Measurements from ENCODE around the gene CHD1L. TPM values are rescaled to one million over a fixed set of nuclear protein-coding genes. Genes with fewer than 3 reads are reported as not detected.
"Not testable (repeated sequence)": the region's sequence is repeated elsewhere in the genome, so short reads cannot be mapped to it uniquely, and the experiment has no call there.

CHD1L gene
- total RNA-seq: 10 to 100 TPM; 25.7 to 69.0 TPM

DNA sequence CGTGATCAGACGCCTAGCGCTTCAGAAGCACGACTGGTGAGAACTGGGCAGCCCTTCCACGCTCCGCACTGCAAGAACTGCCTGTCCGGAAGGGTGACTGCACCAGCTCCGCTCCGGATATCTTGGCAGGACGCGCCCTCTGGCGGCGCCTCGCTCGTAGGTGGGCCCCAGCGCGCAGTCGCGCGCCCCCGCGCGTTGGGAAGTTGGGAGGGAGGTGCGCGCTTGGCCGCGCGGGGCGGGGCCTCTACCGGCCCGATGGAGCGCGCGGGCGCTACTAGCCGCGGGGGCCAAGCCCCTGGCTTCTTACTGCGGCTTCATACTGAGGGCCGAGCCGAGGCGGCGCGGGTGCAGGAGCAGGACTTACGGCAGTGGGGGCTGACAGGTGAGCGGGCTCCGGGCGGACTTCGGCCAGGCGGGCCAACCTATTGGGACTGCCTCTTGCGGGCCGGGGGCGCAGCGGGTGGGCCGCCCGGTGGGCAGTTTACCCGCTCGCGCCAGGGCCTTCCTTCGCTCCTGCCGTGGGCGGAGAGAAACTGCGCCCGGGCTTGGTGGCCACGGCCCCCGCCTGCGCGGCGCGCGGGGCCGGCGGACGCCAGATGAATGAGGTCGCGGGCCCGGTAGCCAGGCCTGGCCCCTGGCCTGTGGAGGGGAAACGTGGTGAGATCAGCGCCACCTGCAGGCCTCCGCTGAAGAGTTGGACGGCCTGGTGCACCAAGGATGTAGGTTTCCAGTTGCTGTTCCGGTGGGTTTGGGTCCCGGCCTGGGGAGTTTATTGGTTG lies at the start of gene CHD1L:
TSS of gene CHD1L (plus strand) at position 236 of the 779 bp plus-strand sequence. CDS start at position 256, 20 bp downstream.
- Mint-ChIP-seq H3K27ac (peak within 1 kb of the TSS; percentile 57 to 85), H3K36me3 (peaks cover 8 to 17% of the 10 kb centered on the region in 2 donors), H3K9me3 (no peaks in the 10 kb centered on the region)
- ATAC-seq: peak; percentile 90 to 91
- DNase-seq (ENCODE audit: low spot score in 2 of 2): peak; percentile 94

DNA sequence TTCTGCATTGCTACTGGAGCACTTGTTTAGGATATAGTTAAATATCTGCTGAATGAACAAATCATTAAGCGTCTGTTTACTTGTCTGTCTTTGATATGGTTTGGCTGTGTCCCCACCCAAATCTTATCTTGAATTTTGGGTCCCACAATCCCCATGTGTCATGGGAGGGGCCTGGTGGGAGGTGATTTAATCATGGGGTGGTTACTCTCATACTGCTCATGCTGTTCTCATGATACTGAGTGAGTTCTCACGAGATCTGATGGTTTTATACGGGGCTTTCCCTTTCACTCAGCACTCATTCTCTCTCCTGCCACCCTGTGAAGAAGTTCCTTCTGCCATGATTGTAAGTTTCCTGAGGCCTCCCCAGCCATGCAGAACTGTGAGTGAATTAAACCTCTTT lies 45.2 kb upstream of the CHD1L start:
- not testable (repeated sequence) for H3K27ac Mint-ChIP-seq; ATAC-seq; H3K36me3 Mint-ChIP-seq; H3K9me3 Mint-ChIP-seq; DNase-seq (ENCODE audit: low spot score in 2 of 2)

DNA sequence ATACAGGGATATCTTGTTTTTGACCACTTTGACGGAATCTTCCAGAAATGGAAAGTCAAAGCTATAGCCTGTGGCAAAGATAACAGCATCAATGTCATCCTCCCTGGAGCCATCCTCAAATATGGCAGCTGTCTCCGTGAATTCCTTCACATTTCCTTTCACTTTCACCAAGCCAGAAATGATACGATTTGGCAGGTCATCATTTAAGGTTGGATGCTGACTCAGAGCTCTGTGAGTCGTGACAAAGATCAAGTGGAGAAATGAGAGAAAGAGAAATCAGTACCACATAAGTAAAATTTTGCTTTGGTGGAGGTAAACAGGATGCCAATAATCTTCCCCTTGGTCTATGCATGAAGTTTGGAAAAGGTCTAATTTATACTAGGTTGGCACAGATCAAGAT lies 41.2 kb upstream of the CHD1L start:
- ATAC-seq (no peak), DNase-seq (ENCODE audit: low spot score in 2 of 2) (no peak)
- H3K36me3 Mint-ChIP-seq: peaks cover 0 to 8% of the 10 kb centered on the region in 2 donors
- H3K27ac Mint-ChIP-seq: no peak overlapping the region
- peaks cover 0 to 6% of the 10 kb centered on the region in 2 donors for H3K9me3 Mint-ChIP-seq

DNA sequence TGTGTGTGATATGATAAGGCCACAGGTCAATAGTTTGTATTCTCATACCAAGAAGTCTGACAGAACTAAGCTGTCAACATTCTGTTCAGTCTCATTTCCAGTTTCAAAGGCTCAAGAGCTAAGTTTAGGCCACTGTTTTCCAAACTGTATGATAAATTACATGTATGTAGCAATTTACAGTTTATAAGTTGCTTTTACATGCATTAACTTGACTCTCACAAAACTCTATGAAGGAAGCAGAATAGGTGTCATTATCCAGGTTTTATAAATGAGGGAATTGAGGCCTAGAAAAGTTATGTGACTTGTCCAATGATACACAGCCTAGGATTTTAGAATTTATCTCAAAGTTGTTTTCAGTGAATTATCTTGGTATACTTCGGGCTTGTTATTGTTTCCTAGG lies 40.7 kb upstream of the CHD1L start:
- DNase-seq (ENCODE audit: low spot score in 2 of 2) (no peak), ATAC-seq (no peak)
- Mint-ChIP-seq H3K36me3 (peaks cover 0 to 8% of the 10 kb centered on the region in 2 donors), H3K27ac (no peak overlapping the region), H3K9me3 (peaks cover 0 to 6% of the 10 kb centered on the region in 2 donors)

DNA sequence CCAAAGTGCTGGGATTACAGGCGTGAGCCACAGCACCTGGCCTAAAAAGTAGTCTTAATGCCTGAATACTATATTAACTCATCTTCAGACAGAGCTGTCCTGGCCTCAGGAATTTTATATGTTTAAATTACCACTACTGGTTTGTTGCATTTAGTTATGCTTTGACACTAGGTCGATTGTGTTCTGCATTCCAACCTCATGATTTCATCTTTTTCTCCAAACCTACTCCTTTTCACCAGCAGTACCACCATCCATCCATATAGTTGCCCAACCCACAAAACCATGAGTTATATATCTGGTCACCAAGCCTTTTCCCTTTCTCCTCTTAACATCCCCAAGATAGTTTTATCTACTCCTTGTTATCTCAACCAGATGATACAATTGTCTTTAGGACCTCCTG lies 39.9 kb upstream of the CHD1L start:
- DNase-seq (ENCODE audit: low spot score in 2 of 2) (no peak), ATAC-seq (no peak)
- Mint-ChIP-seq H3K27ac (no peak overlapping the region), H3K9me3 (peaks cover 0 to 2% of the 10 kb centered on the region in 2 donors), H3K36me3 (peaks cover 0 to 6% of the 10 kb centered on the region in 2 donors)

DNA sequence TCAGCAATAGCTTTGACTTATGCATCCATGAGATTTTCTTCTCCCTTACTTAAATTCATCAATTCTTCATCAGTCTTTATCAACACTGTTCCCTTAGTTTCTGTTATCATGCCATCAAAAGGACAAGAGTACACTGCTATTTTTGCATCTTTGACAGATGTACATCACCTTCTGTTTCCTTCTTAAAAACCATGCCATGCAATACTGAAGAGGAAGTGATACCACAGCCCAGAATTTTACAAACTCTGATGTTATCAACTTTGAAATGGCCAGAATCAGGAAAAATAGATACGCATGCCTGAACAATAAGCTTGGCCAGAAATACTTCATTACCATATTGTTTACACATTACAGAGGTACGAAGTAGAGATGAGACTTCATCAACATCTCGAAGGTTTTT lies 38.4 kb upstream of the CHD1L start:
- ATAC-seq: no peak

DNA sequence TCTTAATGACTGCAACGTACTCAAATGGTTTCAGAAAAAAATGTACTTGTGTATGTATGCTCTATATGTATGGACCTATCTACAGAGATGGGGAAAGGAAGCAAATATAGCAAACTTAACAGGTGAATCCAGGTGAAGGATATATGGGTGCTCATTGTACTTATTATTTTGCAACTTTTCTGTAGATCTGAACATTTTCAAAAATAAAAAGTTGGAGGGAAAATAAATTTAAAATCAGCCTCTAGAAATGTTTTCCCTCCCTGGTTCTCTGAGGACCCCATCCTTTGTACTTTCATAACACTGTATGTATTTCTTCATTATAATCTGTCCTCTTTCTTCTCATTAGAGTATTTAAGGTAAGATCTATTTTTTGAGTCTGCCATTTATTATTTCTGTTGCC lies 35.3 kb upstream of the CHD1L start:
- no peaks in the 10 kb centered on the region for H3K9me3 Mint-ChIP-seq
- ATAC-seq: no peak
- no peak overlapping the region for H3K27ac Mint-ChIP-seq
- H3K36me3 Mint-ChIP-seq: no peaks in the 10 kb centered on the region
- no peak for DNase-seq (ENCODE audit: low spot score in 2 of 2)

More for the DNA sequence above, 38.4 kb upstream of the CHD1L start:
- Mint-ChIP-seq H3K27ac (no peak overlapping the region), H3K36me3 (no peaks in the 10 kb centered on the region), H3K9me3 (no peaks in the 10 kb centered on the region)
- DNase-seq (ENCODE audit: low spot score in 2 of 2): no peak

DNA sequence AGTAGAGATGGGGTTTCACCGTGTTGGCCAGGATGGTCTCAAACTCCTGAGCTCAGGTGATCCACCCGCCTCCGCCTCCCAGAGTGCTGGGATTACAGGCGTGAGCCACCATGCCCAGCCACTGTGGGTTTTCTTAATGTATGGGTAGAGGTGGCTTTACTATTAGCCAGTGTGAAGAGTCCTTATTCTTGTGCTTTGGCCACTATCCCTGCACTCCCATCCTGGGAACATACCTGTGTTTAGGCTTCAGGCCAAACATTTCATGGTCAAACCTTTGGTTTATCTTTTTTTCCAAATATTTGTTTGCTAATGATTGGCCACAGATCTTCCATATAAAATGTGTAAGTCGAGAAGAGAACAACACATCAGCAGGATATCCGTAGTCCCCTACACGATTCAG lies 33.9 kb upstream of the CHD1L start:
- no peak overlapping the region for H3K27ac Mint-ChIP-seq
- ATAC-seq (no peak), DNase-seq (ENCODE audit: low spot score in 2 of 2) (no peak)
- H3K9me3 Mint-ChIP-seq: no peaks in the 10 kb centered on the region
- H3K36me3 Mint-ChIP-seq: no peaks in the 10 kb centered on the region

DNA sequence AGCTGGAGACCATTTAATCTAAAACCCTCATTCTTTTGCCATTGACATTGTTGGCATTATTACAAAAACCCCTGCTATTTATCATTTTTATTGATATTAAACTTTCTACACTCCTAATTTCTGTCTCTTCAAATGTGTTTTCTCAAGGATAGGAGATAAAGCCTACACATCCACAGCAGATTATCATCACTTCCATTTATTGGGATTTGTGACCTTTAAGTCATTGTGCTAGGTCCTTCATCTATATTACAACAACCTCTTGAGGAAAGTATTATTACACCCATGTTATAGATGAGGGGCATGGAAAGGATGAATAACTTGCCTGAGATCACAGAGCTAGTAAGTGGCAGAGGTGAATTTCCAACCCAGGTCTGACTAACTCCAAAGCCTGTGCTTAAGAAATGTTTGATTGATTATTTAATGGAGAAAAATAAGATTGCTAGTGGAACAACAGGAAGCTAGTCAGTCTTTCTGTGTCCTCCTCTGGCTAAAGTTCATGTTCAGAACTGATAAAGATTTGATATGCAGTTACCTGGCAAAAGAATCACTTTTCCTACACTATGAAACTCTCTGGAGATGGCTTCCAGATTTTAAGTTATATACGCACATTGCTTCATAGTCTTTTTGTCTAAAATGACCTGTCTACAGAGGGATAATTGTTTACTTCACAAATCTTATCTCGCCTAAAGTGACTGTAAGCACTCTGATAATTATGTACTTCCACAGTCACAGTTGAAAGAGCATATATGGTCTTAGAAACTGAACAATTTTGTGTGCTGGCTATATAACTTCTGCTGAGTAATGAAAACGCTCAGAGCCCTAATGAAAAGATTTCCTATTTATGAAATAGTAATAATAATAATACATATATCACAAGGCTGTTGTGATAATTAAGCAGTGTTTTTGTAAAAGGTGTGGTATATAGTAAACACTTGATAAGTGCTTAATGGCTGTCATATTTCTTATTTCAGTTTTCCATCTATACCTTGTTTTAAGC lies 32.4 kb upstream of the CHD1L start:
- no peak for DNase-seq (ENCODE audit: low spot score in 2 of 2)
- Mint-ChIP-seq H3K9me3 (no peaks in the 10 kb centered on the region), H3K36me3 (no peaks in the 10 kb centered on the region)

DNA sequence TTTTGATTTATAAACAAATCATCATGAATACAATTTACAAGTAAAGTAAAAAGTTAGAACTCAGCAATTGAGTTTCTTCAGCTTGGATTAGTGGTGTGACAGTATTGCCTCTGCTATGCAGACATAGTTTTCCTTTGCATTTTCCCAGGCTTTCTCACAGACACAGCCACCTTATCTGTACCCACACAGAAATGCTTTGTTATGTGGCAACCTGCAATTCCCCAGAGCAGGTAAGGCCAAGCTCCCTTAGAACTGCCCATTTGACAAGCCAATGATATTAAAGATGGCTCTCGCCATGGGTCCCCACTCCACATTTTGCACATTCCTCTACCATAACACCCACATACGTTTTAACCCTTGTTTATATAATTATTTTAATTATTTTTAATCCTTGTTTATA lies 31.5 kb upstream of the CHD1L start:
- DNase-seq (ENCODE audit: low spot score in 2 of 2) (no peak), ATAC-seq (no peak)
- H3K36me3 Mint-ChIP-seq: no peaks in the 10 kb centered on the region
- H3K27ac Mint-ChIP-seq: no peak overlapping the region
- H3K9me3 Mint-ChIP-seq: no peaks in the 10 kb centered on the region

More for the DNA sequence above, 32.4 kb upstream of the CHD1L start:
- no peak for ATAC-seq
- no peak overlapping the region for H3K27ac Mint-ChIP-seq

DNA sequence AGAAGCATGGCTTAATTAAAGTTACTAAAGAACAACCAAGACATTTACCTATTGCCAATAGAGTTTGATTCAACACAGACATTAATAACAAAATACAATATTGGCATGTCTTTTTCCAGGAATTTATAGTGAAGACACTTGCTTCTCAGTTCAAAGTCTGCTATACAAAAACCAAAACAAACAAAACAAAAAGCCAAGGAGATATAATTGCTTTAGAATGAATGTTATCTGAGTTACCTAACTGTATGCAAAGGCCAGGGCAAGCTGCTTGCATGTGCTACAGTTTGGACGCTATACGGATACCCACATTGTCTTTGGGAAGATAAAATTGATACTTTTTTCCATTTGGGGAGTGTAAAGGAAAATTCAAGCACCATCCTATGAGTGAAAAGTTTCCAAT lies 30.9 kb upstream of the CHD1L start:
- Mint-ChIP-seq H3K9me3 (no peaks in the 10 kb centered on the region), H3K36me3 (no peaks in the 10 kb centered on the region), H3K27ac (no peak overlapping the region)
- DNase-seq (ENCODE audit: low spot score in 2 of 2): no peak
- ATAC-seq: no peak

DNA sequence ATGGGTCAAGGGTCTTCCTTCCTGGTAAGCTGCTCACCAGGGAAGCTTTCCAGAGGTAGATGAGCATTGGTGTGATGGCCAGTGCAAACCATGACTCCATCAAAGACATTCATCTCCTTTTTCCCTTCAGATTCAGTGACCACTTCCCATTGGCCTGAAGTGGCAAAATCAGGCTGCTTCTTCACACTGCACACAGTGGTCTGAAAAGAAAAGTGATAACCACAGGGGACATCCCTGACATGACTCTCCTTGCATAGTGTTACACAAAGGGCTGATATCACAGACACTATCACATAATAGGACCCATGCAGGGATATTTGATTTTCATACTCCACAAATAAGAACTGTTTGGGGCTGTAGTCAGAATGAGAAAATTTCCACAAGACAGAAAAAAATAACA lies 29.2 kb upstream of the CHD1L start:
- H3K27ac Mint-ChIP-seq: no peak overlapping the region
- no peaks in the 10 kb centered on the region for H3K9me3 Mint-ChIP-seq
- DNase-seq (ENCODE audit: low spot score in 2 of 2) (no peak), ATAC-seq (peak in 1 of 2 donors; percentile 57)
- H3K36me3 Mint-ChIP-seq: no peaks in the 10 kb centered on the region

DNA sequence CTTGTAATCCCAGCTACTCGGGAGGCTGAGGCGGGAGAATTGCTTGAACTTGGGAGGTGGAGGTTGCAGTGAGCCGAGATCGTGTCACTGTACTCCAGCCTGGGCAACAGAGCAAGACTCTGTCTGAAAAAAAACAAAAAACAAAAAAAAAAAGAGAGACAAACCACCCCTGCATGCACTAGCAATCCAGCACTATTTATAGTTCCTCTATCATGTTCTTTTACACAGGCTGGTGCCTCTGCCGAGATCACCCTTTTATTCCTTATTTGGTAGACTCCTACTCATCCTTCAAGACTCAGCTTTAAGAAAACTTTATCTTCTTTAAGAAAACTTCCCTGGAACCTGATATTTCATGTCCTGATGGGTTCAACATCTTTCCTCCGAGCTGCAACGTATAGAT lies 28.2 kb upstream of the CHD1L start:
- Mint-ChIP-seq H3K36me3 (no peaks in the 10 kb centered on the region), H3K27ac (no peak overlapping the region), H3K9me3 (no peaks in the 10 kb centered on the region)
- ATAC-seq (no peak), DNase-seq (ENCODE audit: low spot score in 2 of 2) (no peak)

DNA sequence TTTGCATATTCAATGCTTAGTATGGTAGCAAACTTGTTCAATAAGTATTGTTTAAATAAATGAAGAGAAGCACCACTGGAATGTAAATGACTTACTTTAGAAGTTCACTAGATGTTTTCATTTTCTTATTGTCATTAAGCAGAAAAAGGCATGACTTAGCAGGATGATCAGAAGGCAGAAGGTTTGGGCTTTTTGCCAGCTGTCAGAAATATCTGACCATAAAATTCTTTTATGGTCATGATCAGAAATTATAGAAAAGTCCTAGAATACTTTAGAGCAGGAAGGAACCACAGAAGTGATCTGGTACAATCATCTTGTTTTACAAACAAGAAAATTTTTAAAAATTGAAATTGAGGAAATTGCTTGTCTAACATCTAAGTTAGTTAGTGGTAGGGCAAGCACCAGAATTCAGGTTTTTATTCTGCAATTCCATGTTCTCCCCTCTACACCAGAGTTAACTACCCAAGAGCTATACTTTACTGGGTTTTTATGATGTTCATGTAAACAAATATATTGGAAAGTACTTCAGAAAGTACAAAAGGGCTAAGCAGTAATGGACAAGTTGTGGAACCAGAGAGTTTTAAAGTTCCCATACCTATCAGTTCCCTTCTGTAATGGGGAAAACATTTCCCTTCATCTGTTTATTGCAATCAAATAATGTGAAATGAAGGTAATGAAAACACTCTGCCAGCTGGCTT lies 27.5 kb upstream of the CHD1L start:
- Mint-ChIP-seq H3K27ac (no peak overlapping the region), H3K9me3 (no peaks in the 10 kb centered on the region), H3K36me3 (no peaks in the 10 kb centered on the region)
- ATAC-seq: no peak
- no peak for DNase-seq (ENCODE audit: low spot score in 2 of 2)

DNA sequence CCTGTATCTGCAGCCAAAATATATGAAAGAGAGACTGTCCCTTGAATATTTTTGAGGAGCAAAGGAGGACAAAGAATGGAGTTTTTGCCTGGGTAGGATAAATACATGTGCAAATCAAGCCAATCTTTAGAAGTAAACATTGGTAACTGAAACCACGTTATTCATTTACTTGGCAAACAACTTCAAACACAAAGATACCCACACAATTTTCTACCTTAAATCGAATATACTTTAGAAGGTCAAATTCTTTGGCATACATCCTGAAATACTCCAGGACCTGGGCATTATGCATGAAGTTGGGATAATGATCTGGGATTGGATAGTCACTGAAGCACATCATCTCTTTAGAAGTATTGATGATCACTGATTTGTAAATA lies 27.0 kb upstream of the CHD1L start:
- no peak for ATAC-seq
- H3K27ac Mint-ChIP-seq: no peak overlapping the region
- H3K36me3 Mint-ChIP-seq: no peaks in the 10 kb centered on the region
- no peaks in the 10 kb centered on the region for H3K9me3 Mint-ChIP-seq
- no peak for DNase-seq (ENCODE audit: low spot score in 2 of 2)

DNA sequence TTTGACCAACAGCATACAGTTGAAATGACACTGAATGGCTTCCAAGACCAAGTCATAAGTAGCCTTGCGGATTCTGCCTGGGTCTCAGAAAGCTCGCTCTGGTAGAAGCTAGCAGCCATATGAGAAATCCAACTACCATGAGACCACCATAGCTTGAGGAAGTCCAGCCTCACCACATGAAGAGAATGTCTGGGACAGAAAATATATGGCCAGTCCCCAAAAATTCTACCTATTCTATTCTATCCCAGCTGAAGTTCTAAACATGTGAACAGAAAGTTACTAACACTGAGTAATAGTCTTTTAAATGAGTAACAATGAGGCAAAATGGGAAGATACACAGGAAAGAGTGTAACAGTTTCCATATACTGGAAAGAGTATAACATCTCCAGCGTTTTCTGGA lies 26.4 kb upstream of the CHD1L start:
- Mint-ChIP-seq H3K9me3 (no peaks in the 10 kb centered on the region), H3K27ac (no peak overlapping the region), H3K36me3 (no peaks in the 10 kb centered on the region)
- no peak for DNase-seq (ENCODE audit: low spot score in 2 of 2)
- peak in 1 of 2 donors; percentile 40 for ATAC-seq

DNA sequence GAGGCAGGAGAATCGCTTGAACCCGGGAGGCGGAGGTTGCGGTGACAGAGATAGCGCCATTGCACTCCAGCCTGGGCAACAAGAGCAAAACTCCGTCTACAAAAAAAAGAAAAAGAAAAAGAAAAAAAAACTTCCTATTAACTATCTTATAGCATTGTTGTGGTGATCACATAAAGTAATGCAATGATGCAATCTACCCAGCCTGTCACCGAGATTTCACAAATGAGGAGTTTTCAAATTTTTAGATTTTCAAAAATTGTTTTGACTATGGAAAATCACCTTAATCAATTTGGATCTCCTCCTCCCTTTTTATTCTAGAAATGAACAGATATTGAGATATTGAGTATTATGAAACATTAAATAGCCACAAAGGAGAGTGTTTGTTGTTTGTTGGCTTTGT lies 25.3 kb upstream of the CHD1L start:
- Mint-ChIP-seq H3K9me3 (no peaks in the 10 kb centered on the region), H3K27ac (peak overlapping the region in 1 of 2 donors; percentile 5)
- DNase-seq (ENCODE audit: low spot score in 2 of 2): no peak

More for the DNA sequence above, 25.3 kb upstream of the CHD1L start:
- H3K36me3 Mint-ChIP-seq: no peaks in the 10 kb centered on the region
- no peak for ATAC-seq
